GM18519 (cell line): ENCODE data around the gene ADAMTS2.

Experiments
- ATAC-seq: cut with Tn5 transposase; IDR thresholded peaks from one replicate; pipeline ENCODE4 v1.9.1; 2021; ENCODE audit warnings: mild to moderate bottlenecking, moderate library complexity; ENCODE audit not compliant: unreplicated experiment, low FRiP score

The ADAMTS2 gene

DNA sequence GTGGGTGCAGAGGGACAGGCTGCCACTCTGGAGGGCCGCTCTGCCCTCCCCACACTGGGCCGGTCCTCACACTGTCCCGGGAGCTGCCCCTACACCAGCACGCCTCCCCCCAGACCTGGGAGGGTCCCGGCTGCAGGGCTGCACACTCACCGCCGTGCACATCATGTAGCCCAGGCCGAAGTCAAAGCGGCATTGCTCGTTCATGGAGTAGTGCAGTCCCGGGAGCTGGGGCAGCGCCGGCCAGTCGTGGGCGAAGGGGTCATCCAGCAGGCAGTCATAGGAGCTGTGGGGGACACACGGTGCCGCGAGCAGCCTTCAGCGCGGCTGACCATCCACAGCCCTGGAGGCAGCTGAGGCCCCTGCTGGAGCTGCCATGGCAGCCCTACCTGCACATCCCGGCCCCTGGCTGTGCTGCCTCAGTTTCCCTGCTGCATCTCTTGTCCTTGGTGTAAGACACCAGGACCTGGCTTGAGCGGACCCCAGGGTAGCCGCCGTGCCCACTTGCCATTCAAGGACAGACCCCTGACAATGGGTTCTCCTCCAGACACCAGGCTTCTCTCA is 191.8 kb downstream of the ADAMTS2 start:
- no peak for ATAC-seq

- no peak for ATAC-seq
These were observed 192.3 kb downstream of the ADAMTS2 start for GRCh38 chr5:179152941-179153340.

DNA sequence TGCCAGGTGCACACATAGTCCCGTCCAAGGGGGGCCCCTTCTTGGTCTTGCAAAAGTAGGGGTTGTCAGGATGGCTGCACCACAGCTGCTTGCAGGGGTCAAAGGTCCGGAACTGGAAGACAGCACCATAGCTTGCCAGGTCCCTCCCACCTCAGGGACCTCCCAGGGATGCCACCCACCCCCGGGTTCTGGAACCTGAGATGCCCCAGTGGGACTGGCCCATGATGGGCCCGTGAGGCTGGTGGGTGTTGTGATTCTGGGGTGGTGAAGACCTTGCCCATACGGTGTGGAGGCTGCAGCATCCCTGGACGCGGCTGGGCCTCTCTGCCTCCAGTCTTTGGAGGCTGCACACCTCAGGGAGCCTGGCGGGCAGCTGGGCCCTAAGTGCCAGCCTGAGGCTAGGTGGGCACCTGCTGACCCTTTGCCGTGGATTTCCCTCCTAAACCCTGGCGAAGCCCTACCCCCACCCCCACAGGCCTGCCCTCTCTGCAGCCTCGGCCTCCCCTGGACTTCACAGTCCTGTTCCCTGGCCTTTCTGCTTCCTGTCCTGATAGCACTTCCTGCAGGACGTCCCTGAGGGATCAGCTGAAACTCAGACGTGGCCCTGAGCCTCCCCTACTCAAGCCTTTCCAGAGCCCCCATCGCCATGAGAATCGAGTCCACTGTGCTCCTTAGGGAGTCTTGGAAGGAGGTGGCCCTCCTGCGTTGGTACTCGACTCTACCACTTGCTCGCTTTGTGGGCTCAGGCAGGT is 192.9 kb downstream of the ADAMTS2 start:
- no peak for ATAC-seq

GRCh38 chr5:179151286-179152118 is 193.8 kb downstream of the ADAMTS2 start:
- no peak for ATAC-seq

DNA sequence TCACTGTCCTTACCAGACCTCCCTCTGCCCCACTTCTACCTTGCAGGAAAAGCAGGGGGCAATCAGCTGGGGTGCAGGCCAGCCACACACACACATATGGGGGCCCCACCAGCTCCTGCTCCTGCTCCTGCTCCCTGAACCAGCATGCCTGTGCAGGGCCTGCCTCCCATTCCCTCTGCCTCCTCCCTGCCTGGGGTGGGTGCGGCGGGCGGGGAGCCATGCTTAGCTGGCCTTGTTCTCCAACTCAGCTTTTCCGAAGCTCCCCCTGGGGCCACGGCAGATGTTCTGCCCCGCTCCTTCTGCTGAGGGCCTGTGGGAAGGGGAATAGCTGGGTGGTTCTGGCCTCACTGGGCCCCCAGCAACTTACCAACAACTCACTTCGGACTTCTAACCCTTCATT is 195.2 kb downstream of the ADAMTS2 start:
- no peak for ATAC-seq

DNA sequence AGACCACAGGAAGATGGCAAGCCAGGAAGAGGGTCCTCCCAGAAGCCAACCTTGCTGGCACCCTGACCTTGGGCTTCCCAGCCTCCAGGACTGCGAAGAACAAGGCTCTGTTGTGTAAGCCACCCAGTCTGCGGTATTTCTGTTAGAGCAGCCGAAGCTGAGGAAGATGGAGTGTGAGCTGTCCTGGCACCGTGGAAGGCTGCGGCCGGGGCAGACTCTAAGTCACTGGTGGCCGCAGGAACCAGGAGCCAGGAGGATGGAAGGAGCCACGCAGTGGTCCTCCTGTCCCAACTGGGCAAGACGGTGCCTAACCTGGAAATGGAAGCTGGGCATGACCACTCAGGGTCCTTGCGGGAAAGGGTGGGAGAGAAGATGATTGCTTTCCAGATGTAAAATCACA is 196.0 kb downstream of the ADAMTS2 start:
- no peak for ATAC-seq

GRCh38 chr5:179148703-179149170 is 196.5 kb downstream of the ADAMTS2 start:
- ATAC-seq, result no peak

GRCh38 chr5:179147991-179148702 is 197.1 kb downstream of the ADAMTS2 start:
- ATAC-seq, result no peak

DNA sequence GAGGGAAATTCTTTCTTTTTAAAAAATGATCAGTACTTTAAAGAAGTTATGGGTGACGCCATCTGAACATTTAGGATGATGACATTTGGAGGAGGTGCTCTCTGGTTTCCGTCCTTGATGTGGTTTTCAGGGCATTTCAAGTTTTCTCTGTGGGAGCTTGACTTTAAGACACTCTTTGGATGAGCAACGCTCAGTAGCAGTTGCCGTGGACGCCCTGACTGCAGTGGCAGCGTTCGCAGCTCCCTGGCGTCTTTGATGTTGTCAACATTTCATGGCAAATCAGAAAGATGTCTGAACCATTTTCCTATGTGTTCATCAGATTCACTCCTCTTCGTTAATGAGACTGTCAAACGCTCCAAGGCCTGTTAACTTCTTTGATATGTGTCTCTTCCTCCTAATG is 199.0 kb downstream of the ADAMTS2 start:
- no peak for ATAC-seq

GRCh38 chr5:179143446-179143845 is 201.8 kb downstream of the ADAMTS2 start:
- no peak for ATAC-seq

GRCh38 chr5:179142434-179143198 is 202.6 kb downstream of the ADAMTS2 start:
- no peak for ATAC-seq

- no peak for ATAC-seq
These were observed 203.4 kb downstream of the ADAMTS2 start for GRCh38 chr5:179141867-179142266.

DNA sequence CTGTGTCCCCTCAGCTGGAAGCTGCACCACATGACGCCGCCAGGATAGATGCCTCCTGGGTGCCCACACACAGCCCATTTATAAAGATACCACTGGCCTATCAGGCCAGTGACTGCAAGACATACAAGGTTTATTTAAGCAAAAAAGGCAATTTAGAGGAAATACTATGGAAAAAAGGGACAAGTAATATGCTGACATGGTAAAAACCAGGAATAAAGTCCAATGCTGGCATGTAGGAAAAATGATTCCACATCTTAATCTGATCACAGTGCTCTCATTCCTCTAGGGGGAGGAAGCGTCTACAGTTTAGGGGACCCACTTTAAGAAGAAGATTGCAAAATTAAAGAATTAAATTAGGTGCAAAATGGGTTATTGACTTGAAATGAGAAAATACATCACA is 205.0 kb downstream of the ADAMTS2 start:
- ATAC-seq, result no peak

DNA sequence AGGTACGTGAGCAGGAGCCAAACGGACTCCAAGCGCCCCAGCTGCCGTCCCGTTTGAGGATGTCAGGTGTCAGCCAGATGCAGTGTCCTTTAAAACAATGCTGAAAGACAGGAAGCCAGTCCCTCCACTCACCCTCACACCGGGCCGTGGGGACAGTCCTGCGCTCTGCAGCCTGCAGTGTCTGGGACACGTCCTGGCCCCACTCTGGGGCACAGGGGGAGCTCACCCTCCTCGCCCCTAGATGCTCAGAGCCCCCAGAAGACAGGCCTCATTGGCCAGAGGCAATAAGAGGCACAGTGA is 205.4 kb downstream of the ADAMTS2 start:
- ATAC-seq, result no peak

DNA sequence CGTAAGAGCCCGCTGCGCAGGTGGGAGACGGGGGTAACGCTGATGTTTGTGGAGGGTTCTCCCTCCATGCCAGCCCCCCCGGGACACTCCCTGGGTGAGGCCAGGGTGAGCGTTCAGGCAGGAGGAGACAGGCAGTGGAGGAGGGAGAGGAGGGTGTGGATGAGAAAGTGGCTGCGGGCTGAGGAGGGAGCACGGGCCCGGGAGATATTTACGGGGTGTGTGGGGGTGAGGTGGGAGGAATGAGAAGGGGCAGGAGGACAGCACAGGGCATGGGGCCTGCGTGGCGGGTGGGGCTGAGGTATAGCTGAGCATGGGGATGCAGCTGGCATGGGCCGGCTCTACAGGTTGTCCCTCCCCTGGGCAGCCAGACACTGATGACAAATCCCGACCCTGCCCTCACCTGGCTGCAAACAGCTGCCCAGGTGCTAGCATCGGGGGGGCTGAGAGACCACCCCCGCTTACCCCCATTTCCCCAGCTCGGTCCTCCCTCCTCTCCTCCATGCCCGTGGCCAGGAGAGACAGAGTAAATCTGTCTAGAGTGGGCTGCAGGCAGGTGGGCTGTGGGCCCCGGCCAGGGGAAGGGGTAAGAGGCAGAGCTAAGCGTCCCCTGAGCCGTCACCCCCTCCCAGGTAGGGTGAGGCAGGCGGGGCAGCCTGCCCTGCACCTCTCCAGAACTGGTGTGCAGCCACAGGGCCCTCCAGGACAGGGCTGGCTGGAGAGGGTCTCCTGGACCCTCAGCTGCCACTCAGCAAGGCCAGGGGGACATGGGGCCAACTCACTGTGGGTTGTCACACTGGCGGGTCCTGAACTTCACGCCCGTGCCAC is 205.9 kb downstream of the ADAMTS2 start:
- ATAC-seq, result no peak

DNA sequence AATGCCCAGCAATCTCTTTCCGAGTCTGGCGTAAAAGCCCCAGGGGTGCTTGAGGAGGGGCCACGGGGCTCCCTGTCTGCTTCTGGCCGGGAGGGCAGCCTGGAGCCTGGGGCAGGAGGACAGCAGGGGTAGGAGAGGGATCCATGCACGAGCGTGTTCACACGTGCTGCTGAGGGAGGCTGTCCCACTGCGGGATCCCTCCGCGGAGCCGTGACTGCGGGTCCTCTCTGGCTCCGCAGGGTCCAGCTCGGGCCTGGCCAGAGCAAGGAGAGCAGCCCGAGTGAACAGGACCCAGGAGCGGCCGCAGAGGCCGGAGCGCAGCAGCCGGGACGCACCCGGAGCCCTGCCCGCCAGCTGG is 206.7 kb downstream of the ADAMTS2 start:
- ATAC-seq, result no peak

DNA sequence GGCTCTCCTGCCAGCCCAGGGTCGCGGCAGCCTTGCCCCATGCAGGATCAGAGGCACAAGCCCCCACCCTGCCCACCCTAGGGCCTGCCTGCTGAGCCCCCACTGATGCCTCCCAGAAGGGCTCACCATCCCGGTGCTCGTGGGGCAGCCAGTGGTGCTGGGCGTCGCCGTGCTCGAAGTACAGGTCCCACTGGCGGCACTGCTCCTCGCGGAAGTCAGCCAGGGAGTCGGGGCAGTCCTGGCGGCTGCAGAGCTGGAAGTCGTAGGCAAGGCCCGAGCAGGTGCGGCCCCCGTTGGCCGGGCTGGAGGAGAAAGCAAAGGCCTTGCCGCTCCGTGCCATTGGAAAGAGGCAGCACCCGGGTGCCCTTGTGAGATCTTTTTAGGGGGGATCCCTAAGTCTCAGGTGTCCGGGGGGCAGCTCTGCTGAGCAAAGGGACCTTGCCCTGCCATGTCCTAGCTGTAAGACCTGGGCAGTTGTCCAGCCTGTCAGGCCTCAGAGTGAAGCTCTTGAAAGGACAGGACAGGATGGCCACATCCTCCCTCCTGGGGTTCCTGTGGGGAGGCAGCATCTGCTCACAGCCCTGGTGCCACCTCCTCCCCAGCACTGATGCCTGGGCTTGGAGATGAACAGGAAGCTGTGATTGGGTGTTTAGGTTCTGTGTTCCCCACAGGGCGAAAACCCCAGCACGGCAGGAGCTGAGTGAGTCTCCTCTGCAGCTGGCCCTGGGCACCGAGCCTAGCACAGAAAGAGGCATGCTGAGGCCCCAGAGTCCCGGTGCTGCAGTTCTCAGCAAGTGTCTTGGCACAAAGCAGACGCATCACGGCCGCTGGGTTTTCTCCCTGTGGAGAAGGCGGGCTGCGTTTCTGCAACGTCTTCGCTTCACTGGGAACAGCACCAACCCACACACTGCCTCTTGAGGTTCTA is 207.4 kb downstream of the ADAMTS2 start:
- no peak for ATAC-seq

GRCh38 chr5:179137016-179137642 is 208.1 kb downstream of the ADAMTS2 start:
- no peak for ATAC-seq
